D341Med (cell line): Measurements from ENCODE around the gene CENATAC.
A peak's percentile ranks its signal among the peaks of the same experiment; 100 is the strongest.
"Not testable (repeated sequence)": the region's sequence is repeated elsewhere in the genome, so short reads cannot be mapped to it uniquely, and the experiment has no call there.

Source experiments
- DNase-seq: peaks from one replicate; pipeline ENCODE4 v3.0.0; 2012; ENCODE audit warnings: low spot score

CENATAC gene

GRCh38 chr11:118996926-118997626, 862 bp upstream of the CENATAC start:
- no peak for DNase-seq

GRCh38 chr11:118998388-118998717, 415 bp downstream of the CENATAC start:
- DNase-seq, result no peak

GRCh38 chr11:118998822-118999221, 884 bp downstream of the CENATAC start:
- no peak for DNase-seq

GRCh38 chr11:119000906-119001305, 3.0 kb downstream of the CENATAC start:
- no peak for DNase-seq

GRCh38 chr11:119006656-119007055, 8.7 kb downstream of the CENATAC start:
- DNase-seq, result no peak

GRCh38 chr11:119011476-119012053, 13.6 kb downstream of the CENATAC start:
- DNase-seq, result no peak

GRCh38 chr11:119012629-119013170, 14.8 kb downstream of the CENATAC start:
- DNase-seq, result no peak

- no peak for DNase-seq
Measured at GRCh38 chr11:119014209-119014924, 16.4 kb downstream of the CENATAC start.

- no peak for DNase-seq
Measured at GRCh38 chr11:119015054-119015611, 17.2 kb downstream of the CENATAC start.

GRCh38 chr11:119016216-119017009, 18.5 kb downstream of the CENATAC start:
- DNase-seq, result no peak

- not testable (repeated sequence) for DNase-seq
Measured at GRCh38 chr11:119017377-119017776, 19.4 kb downstream of the CENATAC start.

GRCh38 chr11:119018074-119018938, 20.4 kb downstream of the CENATAC start, which contains the start of the genes RPS25 and TRAPPC4:
RPS25 (minus strand) TSS chr11:119018343; CDS start chr11:119018284, 59 bp downstream.
TRAPPC4 (plus strand) TSS chr11:119018766; CDS start chr11:119018796, 30 bp downstream.
- peak; percentile 92 for DNase-seq

- no peak for DNase-seq
Measured at GRCh38 chr11:119019996-119020395, 22.1 kb downstream of the CENATAC start.

- no peak for DNase-seq
Measured at GRCh38 chr11:119021631-119022030, 23.7 kb downstream of the CENATAC start.

- DNase-seq, result no peak
Measured at GRCh38 chr11:119023741-119024140, 25.8 kb downstream of the CENATAC start.

- no peak for DNase-seq
Measured at GRCh38 chr11:119024430-119025098, 26.6 kb downstream of the CENATAC start.

- no peak for DNase-seq
Measured at GRCh38 chr11:119025099-119025473, 27.1 kb downstream of the CENATAC start.

- no peak for DNase-seq
Measured at GRCh38 chr11:119025541-119025940, 27.6 kb downstream of the CENATAC start.

GRCh38 chr11:119025978-119026766, 28.2 kb downstream of the CENATAC start:
- DNase-seq, result no peak
